Mononuclear cell (primary cell): Measurements from ENCODE around the gene BARD1. TPM values are rescaled to one million over a fixed set of nuclear protein-coding genes. Genes with fewer than 3 reads are reported as not detected.

Experiments
- H3K27me3 ChIP-seq: 2 replicates; pipeline ENCODE4 v1.6.0; 2011; ENCODE audit warnings: low read length, control low read depth; ENCODE audit not compliant: insufficient read depth
- H3K4me1 ChIP-seq: 2 replicates; pipeline ENCODE4 v1.5.1; 2011; ENCODE audit warnings: mild to moderate bottlenecking, low read length, control low read depth; ENCODE audit not compliant: insufficient read depth
- H3K4me3 ChIP-seq: 2 replicates; pipeline ENCODE4 v1.5.1; 2011; ENCODE audit warnings: mild to moderate bottlenecking, low read length, moderate library complexity
- H3K9me3 ChIP-seq: 2 replicates; pipeline ENCODE4 v1.5.1; 2011; ENCODE audit warnings: low read depth, mild to moderate bottlenecking, control low read depth, low read length
- total RNA-seq: library from RNA; depleted of rRNA; stranded (reverse); fragments of >200 nt; gene quantifications from one replicate; pipeline ENCODE4 v1.2.3, GENCODE V29; 2012

BARD1 gene
- 24.1 TPM for total RNA-seq

- H3K9me3 ChIP-seq = no peaks in the 10 kb centered on the region
- H3K4me3 ChIP-seq = peak within 1 kb of the TSS; percentile 95
- H3K4me1 ChIP-seq = peaks cover 32% of the 10 kb centered on the region
- no peaks in the 10 kb centered on the region for H3K27me3 ChIP-seq
Observed at GRCh38 chr2:214808981-214809750, at the start of gene BARD1. Gene BARD1, minus strand, starts transcription at chr2:214809683. Its CDS starts 114 bp downstream, at chr2:214809569.

GRCh38 chr2:214856137-214856536 is 46.7 kb upstream of the BARD1 start:
- no peak overlapping the region for H3K4me3 ChIP-seq
- H3K4me1 ChIP-seq = no peaks in the 10 kb centered on the region
- H3K9me3 ChIP-seq = no peaks in the 10 kb centered on the region
- H3K27me3 ChIP-seq = no peaks in the 10 kb centered on the region

- H3K4me1 ChIP-seq = no peaks in the 10 kb centered on the region
- H3K27me3 ChIP-seq = no peaks in the 10 kb centered on the region
- no peak overlapping the region for H3K4me3 ChIP-seq
- no peaks in the 10 kb centered on the region for H3K9me3 ChIP-seq
Observed at GRCh38 chr2:214853906-214854305, 44.4 kb upstream of the BARD1 start.

- no peak overlapping the region for H3K4me3 ChIP-seq
- H3K4me1 ChIP-seq = no peaks in the 10 kb centered on the region
- no peaks in the 10 kb centered on the region for H3K27me3 ChIP-seq
- no peaks in the 10 kb centered on the region for H3K9me3 ChIP-seq
Observed at GRCh38 chr2:214843823-214844222, 34.3 kb upstream of the BARD1 start.

GRCh38 chr2:214839464-214839863 is 30.0 kb upstream of the BARD1 start:
- Histone ChIP-seq H3K27me3 (no peaks in the 10 kb centered on the region), H3K4me3 (no peak overlapping the region), H3K9me3 (no peaks in the 10 kb centered on the region), H3K4me1 (no peaks in the 10 kb centered on the region)

DNA sequence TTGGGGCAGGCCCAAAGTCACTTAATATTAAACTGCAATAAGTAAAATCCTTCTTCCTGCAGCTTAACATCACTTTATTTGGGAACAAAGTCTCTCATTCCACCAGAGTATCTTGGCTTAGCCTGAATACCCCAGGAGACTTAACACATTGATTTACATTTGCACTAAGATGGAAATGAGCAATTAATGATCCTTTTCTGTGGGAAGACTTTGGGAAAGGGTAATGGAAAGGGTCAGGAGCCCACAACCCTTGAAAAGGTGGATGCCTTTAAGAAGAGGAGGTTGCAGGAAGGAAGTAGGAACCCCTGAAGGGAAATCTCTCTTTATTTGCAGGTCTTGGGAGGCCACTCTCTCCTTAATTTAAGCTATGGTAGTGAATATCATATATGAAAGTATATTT is 28.0 kb upstream of the BARD1 start:
- H3K27me3 ChIP-seq = no peaks in the 10 kb centered on the region
- H3K9me3 ChIP-seq = no peaks in the 10 kb centered on the region
- H3K4me1 ChIP-seq = no peaks in the 10 kb centered on the region
- H3K4me3 ChIP-seq = no peak overlapping the region

DNA sequence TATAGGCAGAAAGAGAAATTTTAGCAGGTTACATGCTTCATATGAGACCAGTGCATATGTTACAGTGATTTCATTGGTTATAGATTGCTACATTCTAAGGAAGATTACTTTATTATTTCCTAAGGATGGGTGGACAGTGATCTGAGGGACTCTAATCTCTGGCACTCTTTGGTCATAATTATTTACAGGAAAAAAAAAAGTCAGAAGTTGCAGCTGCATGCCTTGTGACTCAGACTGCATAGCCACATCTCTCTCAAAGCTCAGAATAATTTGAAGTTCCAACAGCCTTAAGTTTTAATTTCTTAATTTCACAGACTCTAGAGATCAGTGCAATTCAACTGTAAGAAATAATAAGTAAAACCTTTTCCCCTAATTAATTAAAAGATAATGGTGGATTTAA is 27.1 kb upstream of the BARD1 start:
- no peaks in the 10 kb centered on the region for H3K4me1 ChIP-seq
- H3K4me3 ChIP-seq = no peak overlapping the region
- H3K27me3 ChIP-seq = no peaks in the 10 kb centered on the region
- no peaks in the 10 kb centered on the region for H3K9me3 ChIP-seq

DNA sequence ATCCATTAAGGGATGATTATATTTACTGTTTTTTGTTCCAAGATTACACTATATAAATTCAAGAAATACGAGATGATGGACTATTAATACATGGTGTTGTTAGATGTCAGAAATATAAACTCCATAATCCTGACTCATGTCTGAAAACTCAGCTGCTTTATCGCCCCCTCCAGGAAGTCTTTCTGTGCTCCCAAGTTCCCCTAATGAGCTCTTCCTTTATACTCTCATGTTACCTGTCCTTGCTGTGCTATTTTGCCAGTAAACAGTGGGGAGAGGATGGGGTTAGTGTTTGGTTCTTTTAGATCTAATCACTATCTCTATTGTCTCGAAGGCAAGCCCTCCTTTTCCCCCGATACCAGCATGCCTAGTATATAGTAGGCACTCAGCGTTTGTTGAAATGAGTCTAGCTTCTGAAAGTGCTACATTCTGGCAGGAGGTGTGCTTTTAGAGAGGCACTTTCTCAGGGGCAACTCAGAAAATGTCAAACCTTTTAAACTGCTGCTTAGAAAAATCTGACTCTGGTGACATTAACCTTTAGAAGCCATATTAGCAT is 21.4 kb upstream of the BARD1 start:
- no peaks in the 10 kb centered on the region for H3K9me3 ChIP-seq
- no peaks in the 10 kb centered on the region for H3K27me3 ChIP-seq
- no peaks in the 10 kb centered on the region for H3K4me1 ChIP-seq
- H3K4me3 ChIP-seq = no peak overlapping the region

- Histone ChIP-seq H3K4me1 (no peaks in the 10 kb centered on the region), H3K27me3 (no peaks in the 10 kb centered on the region), H3K9me3 (no peaks in the 10 kb centered on the region), H3K4me3 (no peak overlapping the region)
Observed at GRCh38 chr2:214816008-214816533, 6.6 kb upstream of the BARD1 start.

- Histone ChIP-seq H3K4me1 (peaks cover 32% of the 10 kb centered on the region), H3K4me3 (peak overlapping the region; percentile 95), H3K9me3 (no peaks in the 10 kb centered on the region), H3K27me3 (no peaks in the 10 kb centered on the region)
Observed at GRCh38 chr2:214810671-214811070, 1.2 kb upstream of the BARD1 start.

- Histone ChIP-seq H3K4me3 (peak overlapping the region; percentile 95), H3K27me3 (no peaks in the 10 kb centered on the region), H3K4me1 (peaks cover 32% of the 10 kb centered on the region), H3K9me3 (no peaks in the 10 kb centered on the region)
Observed at GRCh38 chr2:214809751-214810564, 475 bp upstream of the BARD1 start.

- Histone ChIP-seq H3K9me3 (no peaks in the 10 kb centered on the region), H3K27me3 (no peaks in the 10 kb centered on the region), H3K4me3 (peak overlapping the region; percentile 95), H3K4me1 (peaks cover 32% of the 10 kb centered on the region)
Observed at GRCh38 chr2:214807653-214808052, 1.8 kb downstream of the BARD1 start.

- Histone ChIP-seq H3K27me3 (no peaks in the 10 kb centered on the region), H3K9me3 (no peaks in the 10 kb centered on the region), H3K4me1 (peaks cover 30% of the 10 kb centered on the region), H3K4me3 (no peak overlapping the region)
Observed at GRCh38 chr2:214801768-214802397, 7.6 kb downstream of the BARD1 start.

DNA sequence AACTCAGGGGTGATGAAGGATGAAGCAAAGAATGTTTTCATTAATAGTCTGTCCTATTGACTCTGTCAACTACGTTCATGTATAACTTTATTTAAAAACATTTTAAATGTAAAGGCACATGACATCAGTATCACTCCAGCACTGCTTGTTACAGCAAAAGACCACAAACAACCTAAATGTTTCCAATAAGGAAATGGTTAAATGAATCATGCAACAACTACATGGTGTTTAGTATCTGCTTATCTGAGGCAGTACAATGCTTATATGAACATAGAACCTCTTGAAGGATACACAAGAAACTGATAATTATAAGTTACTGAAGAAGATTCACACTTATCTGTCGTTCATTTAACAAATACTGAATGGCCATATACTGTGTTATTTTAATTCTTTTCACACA is 8.4 kb downstream of the BARD1 start:
- Histone ChIP-seq H3K4me1 (peaks cover 22% of the 10 kb centered on the region), H3K4me3 (no peak overlapping the region), H3K27me3 (no peaks in the 10 kb centered on the region), H3K9me3 (no peaks in the 10 kb centered on the region)

GRCh38 chr2:214800180-214800579 is 9.3 kb downstream of the BARD1 start:
- no peak overlapping the region for H3K4me3 ChIP-seq
- peaks cover 17% of the 10 kb centered on the region for H3K4me1 ChIP-seq
- H3K9me3 ChIP-seq = no peaks in the 10 kb centered on the region
- H3K27me3 ChIP-seq = no peaks in the 10 kb centered on the region
